ENCODE data around the gene MEST.

DNA sequence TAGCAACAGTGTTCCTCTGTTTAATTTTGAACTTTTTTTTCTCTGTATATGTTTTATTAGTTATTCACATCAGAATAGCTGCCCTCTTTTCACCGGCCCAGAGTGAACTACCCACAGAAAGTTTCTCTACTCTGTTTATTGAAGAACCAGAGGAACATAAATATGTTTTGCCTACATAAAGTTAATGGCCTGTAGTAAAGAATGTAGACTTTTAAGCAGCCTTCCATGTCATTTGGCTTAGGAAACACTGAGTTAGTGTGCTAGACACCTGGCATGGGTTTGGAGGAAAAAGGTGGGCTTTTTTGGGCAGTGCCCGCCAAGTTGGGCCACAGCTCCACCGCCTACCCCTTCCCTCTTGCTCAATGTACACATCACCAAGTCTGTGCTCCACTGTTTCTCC, 8.9 kb upstream of the MEST start:
- TF ChIP-seq, protein P1, sequence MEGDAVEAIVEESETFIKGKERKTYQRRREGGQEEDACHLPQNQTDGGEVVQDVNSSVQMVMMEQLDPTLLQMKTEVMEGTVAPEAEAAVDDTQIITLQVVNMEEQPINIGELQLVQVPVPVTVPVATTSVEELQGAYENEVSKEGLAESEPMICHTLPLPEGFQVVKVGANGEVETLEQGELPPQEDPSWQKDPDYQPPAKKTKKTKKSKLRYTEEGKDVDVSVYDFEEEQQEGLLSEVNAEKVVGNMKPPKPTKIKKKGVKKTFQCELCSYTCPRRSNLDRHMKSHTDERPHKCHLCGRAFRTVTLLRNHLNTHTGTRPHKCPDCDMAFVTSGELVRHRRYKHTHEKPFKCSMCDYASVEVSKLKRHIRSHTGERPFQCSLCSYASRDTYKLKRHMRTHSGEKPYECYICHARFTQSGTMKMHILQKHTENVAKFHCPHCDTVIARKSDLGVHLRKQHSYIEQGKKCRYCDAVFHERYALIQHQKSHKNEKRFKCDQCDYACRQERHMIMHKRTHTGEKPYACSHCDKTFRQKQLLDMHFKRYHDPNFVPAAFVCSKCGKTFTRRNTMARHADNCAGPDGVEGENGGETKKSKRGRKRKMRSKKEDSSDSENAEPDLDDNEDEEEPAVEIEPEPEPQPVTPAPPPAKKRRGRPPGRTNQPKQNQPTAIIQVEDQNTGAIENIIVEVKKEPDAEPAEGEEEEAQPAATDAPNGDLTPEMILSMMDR (IDR thresholded peaks at IDR 0.05), result no peak
- no peak for TF ChIP-seq POLR2A (IDR thresholded peaks at IDR 0.05)

All from body of pancreas (tissue), 4 donors.